HEK293 (cell line): ENCODE data around the gene FUCA1.

ENCODE experiments used
- GLI2 ChIP-seq: fragments of 450-650 bp; formaldehyde crosslinking; IDR thresholded peaks from 2 replicates; pipeline ENCODE4; 2017; ENCODE audit warnings: missing biosample characterization, missing genetic modification characterization, low read depth, borderline replicate concordance
- GLIS1 ChIP-seq: fragments of 450-650 bp; formaldehyde crosslinking; IDR thresholded peaks from 2 replicates; pipeline ENCODE4 v1.5.1; 2016; ENCODE audit warnings: missing biosample characterization, missing genetic modification characterization
- INSM2 ChIP-seq: fragments of 450-650 bp; formaldehyde crosslinking; IDR thresholded peaks from 2 replicates; pipeline ENCODE4 v1.5.1; 2016; ENCODE audit warnings: missing biosample characterization, missing genetic modification characterization
- OSR2 ChIP-seq: fragments of 450-650 bp; formaldehyde crosslinking; IDR thresholded peaks from 2 replicates; pipeline ENCODE4 v1.5.1; 2016; ENCODE audit warnings: missing biosample characterization, missing genetic modification characterization
- WT1 ChIP-seq: fragments of 450-650 bp; formaldehyde crosslinking; IDR thresholded peaks from 2 replicates; pipeline ENCODE4 v1.5.1; 2016; ENCODE audit warnings: missing biosample characterization, missing genetic modification characterization
- YY1 ChIP-seq: fragments of 450-650 bp; formaldehyde crosslinking; IDR thresholded peaks from 2 replicates; pipeline ENCODE4 v1.5.1; 2018; ENCODE audit warnings: missing biosample characterization, missing genetic modification characterization
- ZBTB20 ChIP-seq: fragments of 450-650 bp; formaldehyde crosslinking; IDR thresholded peaks from 2 replicates; pipeline ENCODE4 v1.5.1; 2016; ENCODE audit warnings: missing biosample characterization, missing genetic modification characterization
- ZBTB48 ChIP-seq: fragments of 450-650 bp; formaldehyde crosslinking; IDR thresholded peaks from 2 replicates; pipeline ENCODE4 v1.5.1; 2016; ENCODE audit warnings: missing biosample characterization, missing genetic modification characterization
- ZFP69B ChIP-seq: fragments of 450-650 bp; formaldehyde crosslinking; IDR thresholded peaks from 2 replicates; pipeline ENCODE4 v1.5.1; 2016; ENCODE audit warnings: missing biosample characterization, missing genetic modification characterization
- ZNF10 ChIP-seq: fragments of 450-650 bp; formaldehyde crosslinking; IDR thresholded peaks from 2 replicates; pipeline ENCODE4 v1.5.1; 2017; ENCODE audit warnings: missing biosample characterization, missing genetic modification characterization
- ZNF214 ChIP-seq: fragments of 450-650 bp; formaldehyde crosslinking; IDR thresholded peaks from 2 replicates; pipeline ENCODE4 v1.5.1; 2017; ENCODE audit warnings: missing biosample characterization, mild to moderate bottlenecking, missing genetic modification characterization, borderline replicate concordance
- ZNF223 ChIP-seq: fragments of 450-650 bp; formaldehyde crosslinking; IDR thresholded peaks from 2 replicates; pipeline ENCODE4 v1.5.1; 2016; ENCODE audit warnings: missing biosample characterization, missing genetic modification characterization
- ZNF24 ChIP-seq: fragments of 450-650 bp; formaldehyde crosslinking; IDR thresholded peaks from 2 replicates; pipeline ENCODE4 v1.5.1; 2016; ENCODE audit warnings: missing biosample characterization, missing genetic modification characterization
- ZNF266 ChIP-seq: fragments of 450-650 bp; formaldehyde crosslinking; IDR thresholded peaks from 2 replicates; pipeline ENCODE4 v1.5.1; 2016; ENCODE audit warnings: missing biosample characterization, missing genetic modification characterization, low read depth
- ZNF324 ChIP-seq: fragments of 450-650 bp; formaldehyde crosslinking; IDR thresholded peaks from 2 replicates; pipeline ENCODE4 v1.5.1; 2016; ENCODE audit warnings: missing biosample characterization, missing genetic modification characterization
- ZNF37A ChIP-seq: fragments of 450-650 bp; IDR thresholded peaks from 2 replicates; pipeline ENCODE4 v1.5.1; 2018; ENCODE audit warnings: missing biosample characterization, missing genetic modification characterization
- ZNF585B ChIP-seq: fragments of 450-650 bp; formaldehyde crosslinking; IDR thresholded peaks from 2 replicates; pipeline ENCODE4 v1.5.1; 2016; ENCODE audit warnings: missing biosample characterization, missing genetic modification characterization
- ZNF600 ChIP-seq: fragments of 450-650 bp; formaldehyde crosslinking; IDR thresholded peaks from 2 replicates; pipeline ENCODE4 v1.5.1; 2016; ENCODE audit warnings: missing biosample characterization, missing genetic modification characterization
- ZNF654 ChIP-seq: fragments of 450-650 bp; formaldehyde crosslinking; IDR thresholded peaks from 2 replicates; pipeline ENCODE4 v1.5.1; 2016; ENCODE audit warnings: low read depth, missing biosample characterization, missing genetic modification characterization
- ZNF658 ChIP-seq: fragments of 450-650 bp; formaldehyde crosslinking; IDR thresholded peaks from 2 replicates; pipeline ENCODE4; 2016; ENCODE audit warnings: missing biosample characterization, missing genetic modification characterization
- ZNF664 ChIP-seq: fragments of 450-650 bp; formaldehyde crosslinking; IDR thresholded peaks from 2 replicates; pipeline ENCODE4 v1.5.1; 2016; ENCODE audit warnings: missing biosample characterization, missing genetic modification characterization
- ZNF777 ChIP-seq: fragments of 450-650 bp; formaldehyde crosslinking; IDR thresholded peaks from 2 replicates; pipeline ENCODE4 v1.5.1; 2017; ENCODE audit warnings: missing biosample characterization, missing genetic modification characterization, borderline replicate concordance
- ZSCAN16 ChIP-seq: fragments of 450-650 bp; formaldehyde crosslinking; IDR thresholded peaks from 2 replicates; pipeline ENCODE4 v1.5.1; 2016; ENCODE audit warnings: missing biosample characterization, missing genetic modification characterization
- ZSCAN18 ChIP-seq: fragments of 450-650 bp; formaldehyde crosslinking; IDR thresholded peaks from 2 replicates; pipeline ENCODE4 v1.5.1; 2016; ENCODE audit warnings: missing biosample characterization, missing genetic modification characterization
- ZXDB ChIP-seq: fragments of 450-650 bp; formaldehyde crosslinking; IDR thresholded peaks from 2 replicates; pipeline ENCODE4 v1.5.1; 2016; ENCODE audit warnings: missing biosample characterization, missing genetic modification characterization
- TF ChIP-seq, protein P1 (sequence below): fragments of 450-650 bp; formaldehyde crosslinking; IDR thresholded peaks from 2 replicates; pipeline ENCODE4 v1.5.1; 2016; ENCODE audit warnings: missing biosample characterization, missing genetic modification characterization
- TF ChIP-seq, protein P2 (sequence below): fragments of 450-650 bp; formaldehyde crosslinking; IDR thresholded peaks from 2 replicates; pipeline ENCODE4 v1.5.1; 2016; ENCODE audit warnings: missing biosample characterization, missing genetic modification characterization
- TF ChIP-seq, protein P3 (sequence below): fragments of 450-650 bp; formaldehyde crosslinking; IDR thresholded peaks from 2 replicates; pipeline ENCODE4 v1.5.1; 2016; ENCODE audit warnings: missing biosample characterization, missing genetic modification characterization

The FUCA1 gene

GRCh38 chr1:23916209-23917131 lies 48.4 kb upstream of the FUCA1 start (continued):
- TF ChIP-seq ZNF37A (tag by site-specific recombination) (no peak), ZNF24 (tag by site-specific recombination) (no peak), ZNF324 (no peak), ZFP69B (tag by site-specific recombination) (peak; percentile 30; the same call in 1 of the 2 replicates), ZNF658 (tag by site-specific recombination) (no peak), GLI2 (tag by site-specific recombination) (no peak), YY1 (tag by site-specific recombination) (no peak), ZNF777 (tag by site-specific recombination) (no peak), WT1 (no peak), ZNF10 (tag by site-specific recombination) (no peak), ZXDB (tag by site-specific recombination) (no peak), ZSCAN16 (no peak), GLIS1 (peak; percentile 48), ZBTB20 (tag by site-specific recombination) (peak; percentile 97), INSM2 (no peak), ZBTB48 (no peak), ZNF214 (tag by site-specific recombination) (no peak), ZNF600 (peak; percentile 55), ZNF585B (tag by site-specific recombination) (no peak), OSR2 (tag by site-specific recombination) (no peak), ZNF664 (tag by site-specific recombination) (no peak), ZNF654 (peak; percentile 82), ZSCAN18 (no peak), ZNF223 (tag by site-specific recombination) (no peak), ZNF266 (tag by site-specific recombination) (no peak)
- TF ChIP-seq, protein P1, sequence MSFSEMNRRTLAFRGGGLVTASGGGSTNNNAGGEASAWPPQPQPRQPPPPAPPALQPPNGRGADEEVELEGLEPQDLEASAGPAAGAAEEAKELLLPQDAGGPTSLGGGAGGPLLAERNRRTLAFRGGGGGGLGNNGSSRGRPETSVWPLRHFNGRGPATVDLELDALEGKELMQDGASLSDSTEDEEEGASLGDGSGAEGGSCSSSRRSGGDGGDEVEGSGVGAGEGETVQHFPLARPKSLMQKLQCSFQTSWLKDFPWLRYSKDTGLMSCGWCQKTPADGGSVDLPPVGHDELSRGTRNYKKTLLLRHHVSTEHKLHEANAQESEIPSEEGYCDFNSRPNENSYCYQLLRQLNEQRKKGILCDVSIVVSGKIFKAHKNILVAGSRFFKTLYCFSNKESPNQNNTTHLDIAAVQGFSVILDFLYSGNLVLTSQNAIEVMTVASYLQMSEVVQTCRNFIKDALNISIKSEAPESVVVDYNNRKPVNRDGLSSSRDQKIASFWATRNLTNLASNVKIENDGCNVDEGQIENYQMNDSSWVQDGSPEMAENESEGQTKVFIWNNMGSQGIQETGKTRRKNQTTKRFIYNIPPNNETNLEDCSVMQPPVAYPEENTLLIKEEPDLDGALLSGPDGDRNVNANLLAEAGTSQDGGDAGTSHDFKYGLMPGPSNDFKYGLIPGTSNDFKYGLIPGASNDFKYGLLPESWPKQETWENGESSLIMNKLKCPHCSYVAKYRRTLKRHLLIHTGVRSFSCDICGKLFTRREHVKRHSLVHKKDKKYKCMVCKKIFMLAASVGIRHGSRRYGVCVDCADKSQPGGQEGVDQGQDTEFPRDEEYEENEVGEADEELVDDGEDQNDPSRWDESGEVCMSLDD (tag by site-specific recombination) = 0 out of 2 replicates have a peak, but pooled peaks have one; percentile 14
- TF ChIP-seq, protein P2, sequence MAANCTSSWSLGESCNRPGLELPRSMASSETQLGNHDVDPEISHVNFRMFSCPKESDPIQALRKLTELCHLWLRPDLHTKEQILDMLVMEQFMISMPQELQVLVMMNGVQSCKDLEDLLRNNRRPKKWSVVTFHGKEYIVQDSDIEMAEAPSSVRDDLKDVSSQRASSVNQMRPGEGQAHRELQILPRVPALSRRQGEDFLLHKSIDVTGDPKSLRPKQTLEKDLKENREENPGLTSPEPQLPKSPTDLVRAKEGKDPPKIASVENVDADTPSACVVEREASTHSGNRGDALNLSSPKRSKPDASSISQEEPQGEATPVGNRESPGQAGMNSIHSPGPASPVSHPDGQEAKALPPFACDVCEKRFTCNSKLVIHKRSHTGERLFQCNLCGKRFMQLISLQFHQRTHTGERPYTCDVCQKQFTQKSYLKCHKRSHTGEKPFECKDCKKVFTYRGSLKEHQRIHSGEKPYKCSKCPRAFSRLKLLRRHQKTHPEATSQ (tag by site-specific recombination) = no peak
- TF ChIP-seq, protein P3, sequence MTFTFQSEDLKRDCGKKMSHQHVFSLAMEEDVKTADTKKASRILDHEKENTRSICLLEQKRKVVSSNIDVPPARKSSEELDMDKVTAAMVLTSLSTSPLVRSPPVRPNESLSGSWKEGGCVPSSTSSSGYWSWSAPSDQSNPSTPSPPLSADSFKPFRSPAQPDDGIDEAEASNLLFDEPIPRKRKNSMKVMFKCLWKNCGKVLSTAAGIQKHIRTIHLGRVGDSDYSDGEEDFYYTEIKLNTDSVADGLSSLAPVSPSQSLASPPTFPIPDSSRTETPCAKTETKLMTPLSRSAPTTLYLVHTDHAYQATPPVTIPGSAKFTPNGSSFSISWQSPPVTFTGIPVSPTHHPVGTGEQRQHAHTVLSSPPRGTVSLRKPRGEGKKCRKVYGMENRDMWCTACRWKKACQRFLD (tag by site-specific recombination) = no peak
